HCT116 (cell line): ENCODE data around the gene ST14. TPM values are rescaled to one million over a fixed set of nuclear protein-coding genes. Genes with fewer than 3 reads are reported as not detected.

Experiments
- ATAC-seq: fragments of 200-7000 bp; cut with Tn5 transposase; 2 replicates; pipeline ENCODE4 v1.9.1; 2020; ENCODE audit warnings: mild to moderate bottlenecking, moderate library complexity
- BruUV-seq: library from RNA; stranded (reverse); fragments of 400-500 nt; replicated peaks from 2 replicates; lab custom pipeline; 2021; lab: Mats Ljungman, UMichigan
- CTCF ChIA-PET: fragments of 300-600 bp; sonication (Branson Sonifier 250); formaldehyde crosslinking; loops from one replicate; lab custom pipeline; 2021; ENCODE audit warnings: antibody characterized with exemption; lab: Charles Lee
- POLR2A ChIA-PET: fragments of 300-600, 350-600 bp; sonication (Branson Sonifier 250); formaldehyde crosslinking; loops from one replicate; lab custom pipeline; 2021; ENCODE audit warnings: antibody characterized with exemption; lab: Charles Lee
- RAD21 ChIA-PET, 2 experiments: fragments of 300-600 bp; sonication (Branson Sonifier 250); formaldehyde crosslinking; loops; one replicate each; lab custom pipeline; 2023; ENCODE audit warnings: low total read pairs in 2 of 2; ENCODE audit not compliant: uncharacterized antibody in 2 of 2, unreplicated experiment in 2 of 2, low non-redundant PET in 1 of 2; lab: Charles Lee
- DNase-seq: peaks from one replicate; pipeline ENCODE4 v3.0.0-alpha.2; 2010; ENCODE audit warnings: low read depth, low spot score
- H2AFZ ChIP-seq: fragments of 200-600 bp; shearing (Covaris generic), sonication (generic); 2 replicates; pipeline ENCODE4 v1.6.1; 2017; ENCODE audit warnings: low read depth, mixed run types, mixed read lengths, antibody characterized with exemption, low read length; ENCODE audit not compliant: poor library complexity, severe bottlenecking
- H3K27ac ChIP-seq: 2 replicates; pipeline ENCODE4 v1.5.1; 2012; ENCODE audit warnings: low read depth, low read length
- H3K27me3 ChIP-seq: fragments of 200-600 bp; sonication (generic); 2 replicates; pipeline ENCODE4 v1.6.1; 2016; ENCODE audit warnings: mixed run types, low read length, mixed read lengths; ENCODE audit not compliant: insufficient read depth
- H3K36me3 ChIP-seq, 2 experiments: fragments of 200-500 bp in 1 of 2; fragments of 200-600 bp in 1 of 2; sonication (Bioruptor generic) in 1 of 2; sonication (generic) in 1 of 2; 2 replicates each; pipeline versions ENCODE4 v1.5.1 to v1.6.1; 2014 to 2016; ENCODE audit warnings: low read length in 2 of 2, inconsistent platforms in 1 of 2, mixed read lengths in 1 of 2, mixed run types in 1 of 2; ENCODE audit not compliant: insufficient read depth in 2 of 2, control insufficient read depth in 1 of 2
- H3K4me1 ChIP-seq, 2 experiments: fragments of 200-600 bp in 1 of 2; sonication (generic) in 1 of 2; 2 replicates each; pipeline versions ENCODE4 v1.5.1 to v1.6.1; 2012 to 2017; ENCODE audit warnings: low read length in 2 of 2, inconsistent platforms in 1 of 2, mild to moderate bottlenecking in 1 of 2, mixed read lengths in 1 of 2, mixed run types in 1 of 2, moderate library complexity in 1 of 2; ENCODE audit not compliant: insufficient read depth in 2 of 2, control insufficient read depth in 1 of 2
- H3K4me2 ChIP-seq: fragments of 200-600 bp; sonication (generic); 2 replicates; pipeline ENCODE4 v1.6.1; 2017; ENCODE audit warnings: mixed run types, low read length, mixed read lengths
- H3K4me3 ChIP-seq, 2 experiments: fragments of 200-600 bp in 1 of 2; sonication (generic) in 1 of 2; replicated peaks in 1 of 2; 2 replicates each; pipeline ENCODE4 v1.5.1; 2011 to 2016; ENCODE audit warnings: low read length in 2 of 2, control low read depth in 1 of 2, low read depth in 1 of 2, mild to moderate bottlenecking in 1 of 2, mixed read lengths in 1 of 2, mixed run types in 1 of 2
- H3K79me2 ChIP-seq: fragments of 200-600 bp; sonication (generic); 2 replicates; pipeline ENCODE4 v1.6.1; 2017; ENCODE audit warnings: mild to moderate bottlenecking, mixed run types, low read length, moderate library complexity, mixed read lengths; ENCODE audit not compliant: insufficient read depth
- H3K9ac ChIP-seq: fragments of 200-600 bp; sonication (generic); 2 replicates; pipeline ENCODE4 v1.6.1; 2016; ENCODE audit warnings: low read length, mixed read lengths
- H3K9me2 ChIP-seq: fragments of 200-600 bp; sonication (generic), shearing (Covaris generic); 2 replicates; pipeline ENCODE4 v1.6.1; 2017; ENCODE audit warnings: mixed run types, mild to moderate bottlenecking, moderate library complexity; ENCODE audit not compliant: insufficient read depth
- H3K9me3 ChIP-seq, 2 experiments: fragments of 200-500 bp in 1 of 2; fragments of 200-600 bp in 1 of 2; sonication (Bioruptor generic) in 1 of 2; sonication (generic) in 1 of 2; 2 replicates each; pipeline ENCODE4 v1.6.1; 2014 to 2017; ENCODE audit warnings: low read length in 2 of 2, mixed read lengths in 2 of 2, inconsistent platforms in 1 of 2, low read depth in 1 of 2, mild to moderate bottlenecking in 1 of 2, mixed run types in 1 of 2, moderate library complexity in 1 of 2; ENCODE audit not compliant: control insufficient read depth in 1 of 2, insufficient read depth in 1 of 2
- H4K20me1 ChIP-seq: fragments of 200-600 bp; sonication (generic), shearing (Covaris generic); 2 replicates; pipeline ENCODE4 v1.6.1; 2017; ENCODE audit warnings: mixed run types, mild to moderate bottlenecking, moderate library complexity; ENCODE audit not compliant: insufficient read depth
- EGR1 ChIP-seq: IDR thresholded peaks from 2 replicates; pipeline ENCODE4 v1.6.1; 2012; ENCODE audit warnings: low read depth
- EZH2 ChIP-seq: fragments of 200-600 bp; sonication (generic); IDR thresholded peaks from 2 replicates; pipeline ENCODE4 v1.6.1; 2017; ENCODE audit warnings: antibody characterized with exemption, mixed run types
- JUND ChIP-seq: IDR thresholded peaks from 2 replicates; pipeline ENCODE4 v1.6.1; 2012
- MAX ChIP-seq: IDR thresholded peaks from 2 replicates; pipeline ENCODE4 v1.6.1; 2012
- REST ChIP-seq: IDR thresholded peaks from 2 replicates; pipeline ENCODE4 v1.6.1; 2012; ENCODE audit warnings: low read depth
- SP1 ChIP-seq: IDR thresholded peaks from 2 replicates; pipeline ENCODE4 v1.6.1; 2012; ENCODE audit warnings: low read depth
- ZBTB33 ChIP-seq: IDR thresholded peaks from 2 replicates; pipeline ENCODE4 v1.6.1; 2011; ENCODE audit warnings: mild to moderate bottlenecking, low read length, moderate library complexity; ENCODE audit not compliant: insufficient replicate concordance; ENCODE audit errors: extremely low read depth
- ZNF274 ChIP-seq: fragments of 200-500 bp; sonication (Bioruptor generic); IDR thresholded peaks from 2 replicates; pipeline ENCODE4 v1.6.1; 2014; ENCODE audit warnings: mild to moderate bottlenecking, low read depth, low read length, inconsistent platforms
- intact Hi-C: fragments of 100-400 bp; cut with micrococcal nuclease; formaldehyde crosslinking; loops from 2 replicates; pipeline ENCODE4 v1.10.0; 2022
- total RNA-seq: library from RNA; stranded (reverse); gene quantifications from one replicate; pipeline ENCODE4 v1.2.1, GENCODE V29; 2021; ENCODE audit not compliant: unreplicated experiment

ST14 gene
- total RNA-seq, 1 experiment from 2014 or later: 107 TPM

- TF ChIP-seq ZBTB33: no peak
- no peak for TF ChIP-seq REST
- no peak for TF ChIP-seq SP1
- no peak for TF ChIP-seq EZH2
These were observed 30.8 kb downstream of the ST14 start (continued) for GRCh38 chr11:130190371-130190881.

GRCh38 chr11:130191896-130192295 is 32.3 kb downstream of the ST14 start:
- Histone ChIP-seq H3K4me3 (no peak overlapping the region), H3K4me2 (no peak overlapping the region), H3K27me3 (no peaks in the 10 kb centered on the region), H3K9me3 (no peaks in the 10 kb centered on the region), H3K9me2 (no peaks in the 10 kb centered on the region), H3K27ac (no peak overlapping the region), H3K36me3 (peaks cover 4 to 6% of the 10 kb centered on the region in 2 experiments; a peak in 3 of 4 replicates), H3K79me2 (peaks cover 17% of the 10 kb centered on the region), H4K20me1 (no peaks in the 10 kb centered on the region), H3K9ac (no peak overlapping the region), H3K4me1 (no peaks in the 10 kb centered on the region), H2AFZ (no peak overlapping the region)
- ChIA-PET POLR2A (no interaction called here), CTCF (no interaction called here), RAD21 (interaction anchor here (0.7 to 0.8 kb wide), 2 partner anchors 37 to 277 kb away, joined by 3 read pairs; no protein-coding TSS in a partner anchor)
- BruUV-seq: no TSS peak
- TF ChIP-seq ZNF274: no peak
- TF ChIP-seq MAX: no peak
- TF ChIP-seq JUND: no peak
- no peak for TF ChIP-seq EGR1
- intact Hi-C loops: no loop called here
- ATAC-seq (no peak), DNase-seq (no peak)
